GM18519 (cell line): ENCODE measurements around the gene EEPD1.

ENCODE experiments used
- ATAC-seq: cut with Tn5 transposase; IDR thresholded peaks from one replicate; pipeline ENCODE4 v1.9.1; 2021; ENCODE audit warnings: mild to moderate bottlenecking, moderate library complexity; ENCODE audit not compliant: unreplicated experiment, low FRiP score

Gene EEPD1

DNA sequence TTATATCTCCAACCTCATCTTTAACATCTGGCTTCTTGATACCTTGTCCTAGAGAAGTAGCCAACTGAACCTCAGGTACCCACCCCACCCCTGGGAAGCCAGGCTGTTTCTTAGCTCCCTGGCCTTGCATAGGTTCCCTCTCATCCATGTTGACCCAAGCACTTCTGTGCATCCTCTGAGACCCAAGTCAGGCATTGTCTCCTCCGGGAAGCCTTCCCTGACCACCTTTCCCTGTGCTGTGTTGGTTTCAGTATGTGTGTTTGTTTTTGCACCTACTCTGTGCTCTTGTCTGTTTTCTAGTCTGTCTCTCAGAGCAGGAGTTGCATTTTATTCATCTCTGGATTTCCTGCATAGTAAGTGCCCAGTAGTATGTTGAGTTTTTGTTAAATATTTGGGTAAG lies 143.2 kb downstream of the EEPD1 start:
- no peak for ATAC-seq

DNA sequence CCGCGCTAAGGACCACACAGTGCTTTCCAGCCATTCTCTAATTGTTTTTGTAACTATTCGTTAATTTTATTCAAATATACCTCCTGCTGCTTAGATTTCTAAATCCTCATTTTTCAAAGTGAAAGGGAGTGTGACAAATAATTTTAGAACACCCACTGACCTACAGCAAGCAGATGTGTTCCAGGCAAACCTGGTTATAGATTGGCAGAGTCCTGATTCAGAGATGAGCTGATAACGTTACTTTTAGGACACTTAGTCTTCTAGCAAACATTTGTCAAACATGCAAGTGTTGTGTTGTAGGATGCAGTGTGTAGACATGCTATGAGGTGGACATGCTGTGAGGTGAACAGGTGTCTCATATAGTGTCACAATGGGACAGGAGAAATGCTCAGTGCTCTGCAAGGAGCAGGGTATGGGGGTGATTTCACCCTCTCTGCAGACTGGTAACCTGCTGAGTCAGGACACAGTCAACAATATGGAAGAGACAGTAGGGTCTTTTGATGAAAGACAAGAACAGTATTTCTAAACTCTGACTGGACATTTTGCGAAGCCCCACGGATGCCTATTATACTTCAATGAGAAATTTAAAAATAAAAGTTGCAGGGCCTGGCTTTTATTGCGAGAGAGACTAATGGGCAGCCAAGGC lies 144.4 kb downstream of the EEPD1 start:
- ATAC-seq, result no peak

DNA sequence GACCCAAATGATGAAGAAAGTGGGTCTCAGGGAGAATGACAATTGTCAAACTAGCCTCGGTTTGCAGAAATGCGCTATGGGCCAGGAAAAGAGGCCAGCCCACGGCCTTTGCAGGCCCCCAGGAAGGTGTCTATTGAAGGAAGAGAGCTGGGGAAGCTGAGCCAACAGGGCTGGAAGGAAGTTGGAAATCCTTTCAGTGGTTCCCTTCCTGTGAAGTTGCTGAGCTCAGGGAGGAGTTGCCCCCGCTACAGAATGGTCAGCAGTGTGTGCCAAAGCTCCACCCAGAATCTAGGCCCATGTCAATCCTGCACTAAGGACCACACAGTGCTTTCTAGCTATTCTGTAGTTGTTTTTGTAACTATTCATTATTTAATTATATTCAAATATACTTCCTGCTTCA lies 145.1 kb downstream of the EEPD1 start:
- ATAC-seq, result no peak

DNA sequence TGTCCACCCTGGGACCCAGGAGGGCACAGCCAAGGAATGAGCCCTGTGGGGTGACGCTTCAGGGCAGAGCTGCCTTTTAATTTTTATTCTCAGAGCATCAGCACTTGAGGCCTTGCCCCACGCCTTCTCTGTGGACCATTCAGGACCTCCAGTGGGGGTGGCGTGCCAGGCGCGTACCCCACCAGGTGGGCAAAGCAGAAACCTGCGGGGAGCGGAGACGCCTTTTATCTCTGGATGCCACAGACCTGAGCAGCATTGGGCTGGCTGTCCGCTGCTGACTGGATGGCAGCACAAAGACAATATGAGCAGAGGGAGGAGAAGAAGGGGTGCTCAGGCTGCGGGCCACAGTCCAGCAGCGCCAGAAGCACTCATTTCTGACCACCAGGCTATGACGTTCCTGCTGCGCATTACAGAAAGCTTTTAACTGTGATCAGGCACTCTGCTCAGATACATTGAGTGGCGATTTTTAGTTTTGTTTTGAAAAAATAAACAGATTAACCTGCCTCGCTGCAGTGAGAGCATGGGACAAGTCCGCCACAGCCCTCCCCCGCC lies 146.2 kb downstream of the EEPD1 start:
- no peak for ATAC-seq

DNA sequence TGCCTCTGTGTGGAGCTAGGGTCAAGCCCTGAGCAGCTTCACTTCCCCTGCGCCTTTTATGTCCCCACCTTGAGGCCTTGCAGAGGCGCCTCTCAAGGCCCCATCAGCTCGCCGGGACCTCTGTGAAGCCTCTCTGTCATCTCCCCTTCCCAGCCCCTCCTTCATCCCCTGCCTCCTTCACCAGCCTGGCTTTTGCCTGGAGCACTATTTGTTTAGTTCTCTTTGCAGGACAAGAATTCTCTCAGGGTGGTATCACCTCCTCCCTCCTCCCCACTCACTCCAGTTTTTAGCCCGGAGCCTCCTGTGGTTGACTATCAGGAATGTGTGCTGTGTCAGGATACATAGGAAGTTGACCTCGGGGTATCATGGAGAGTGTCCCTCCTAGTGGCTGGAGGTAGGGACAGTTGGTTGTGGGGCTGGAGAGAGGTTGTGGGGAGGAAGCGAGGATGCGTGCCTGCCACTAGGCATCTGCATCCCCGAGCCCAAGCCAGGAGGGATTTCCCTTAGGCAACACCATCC lies 146.8 kb downstream of the EEPD1 start:
- no peak for ATAC-seq

DNA sequence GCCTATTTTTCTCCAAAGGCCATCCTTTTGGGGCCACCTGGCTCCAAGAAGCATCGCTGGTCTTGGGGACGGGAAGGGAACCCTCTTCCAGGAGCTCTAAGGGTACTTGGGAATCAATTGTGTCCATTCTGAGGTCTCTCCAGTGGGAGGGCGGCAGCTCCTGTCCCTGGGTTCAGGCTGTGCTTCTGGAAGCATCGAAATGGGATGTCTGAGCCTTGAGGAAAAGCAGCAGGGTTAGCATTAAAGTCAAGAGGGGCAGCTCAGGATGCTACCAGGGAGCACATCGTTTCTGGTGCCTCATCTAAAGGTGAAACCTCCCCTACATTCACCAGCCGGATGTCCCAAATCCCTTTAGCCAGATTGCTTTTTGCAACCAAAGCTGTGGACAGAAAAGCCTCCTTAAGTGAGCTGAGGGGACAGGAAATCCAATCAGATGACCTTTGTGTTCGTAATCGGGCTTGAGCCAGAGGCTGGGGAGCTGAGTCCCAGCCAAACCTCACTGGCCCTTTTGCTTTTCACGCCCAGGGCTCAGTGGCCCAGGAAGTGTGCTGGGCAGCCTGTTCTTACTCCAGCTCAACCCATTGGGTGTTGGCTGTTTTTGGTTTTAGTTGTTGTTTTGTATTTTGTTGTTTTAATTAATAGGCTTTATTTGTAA lies 147.8 kb downstream of the EEPD1 start:
- ATAC-seq, result no peak

DNA sequence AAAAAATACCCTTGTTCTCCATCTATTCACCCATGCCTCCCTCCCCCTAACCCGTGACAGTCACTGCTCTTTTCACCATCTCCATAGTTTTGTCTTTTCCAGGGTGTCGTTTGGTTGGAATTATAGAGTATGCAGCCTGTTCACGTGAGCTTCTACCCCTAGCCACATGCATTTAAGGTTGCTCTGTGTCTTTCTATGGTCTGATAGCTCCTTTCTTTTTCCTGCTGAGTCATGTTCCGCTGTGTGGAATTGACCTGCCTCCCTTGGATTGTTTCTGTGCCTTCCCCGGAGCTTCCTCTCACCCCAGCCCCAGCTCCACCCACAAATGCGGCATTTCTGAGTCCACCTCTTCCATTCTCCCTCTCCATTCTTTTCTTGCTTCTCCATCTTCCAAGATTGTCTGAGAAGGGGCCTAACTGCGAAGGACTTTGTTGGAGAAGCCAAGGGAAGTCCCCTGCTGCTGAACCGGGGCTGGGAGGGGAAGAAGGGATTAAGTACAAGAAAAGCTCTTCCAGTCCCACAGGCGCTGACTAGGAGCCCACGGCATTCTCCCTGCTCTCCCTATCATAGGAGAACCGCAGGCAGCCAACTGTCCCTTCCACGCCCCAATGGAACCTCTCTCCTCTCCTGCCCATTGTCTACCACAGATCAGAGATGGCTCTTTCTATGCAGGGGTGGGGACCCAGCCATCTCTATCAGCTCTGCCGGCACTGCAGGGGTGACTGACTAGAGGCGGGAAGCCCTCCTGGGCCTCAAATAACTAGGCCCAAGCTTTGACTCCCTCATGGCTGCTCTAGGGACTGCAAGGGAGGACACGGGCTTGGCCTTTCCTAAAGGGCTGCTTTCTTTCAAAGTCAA lies 149.1 kb downstream of the EEPD1 start:
- no peak for ATAC-seq

DNA sequence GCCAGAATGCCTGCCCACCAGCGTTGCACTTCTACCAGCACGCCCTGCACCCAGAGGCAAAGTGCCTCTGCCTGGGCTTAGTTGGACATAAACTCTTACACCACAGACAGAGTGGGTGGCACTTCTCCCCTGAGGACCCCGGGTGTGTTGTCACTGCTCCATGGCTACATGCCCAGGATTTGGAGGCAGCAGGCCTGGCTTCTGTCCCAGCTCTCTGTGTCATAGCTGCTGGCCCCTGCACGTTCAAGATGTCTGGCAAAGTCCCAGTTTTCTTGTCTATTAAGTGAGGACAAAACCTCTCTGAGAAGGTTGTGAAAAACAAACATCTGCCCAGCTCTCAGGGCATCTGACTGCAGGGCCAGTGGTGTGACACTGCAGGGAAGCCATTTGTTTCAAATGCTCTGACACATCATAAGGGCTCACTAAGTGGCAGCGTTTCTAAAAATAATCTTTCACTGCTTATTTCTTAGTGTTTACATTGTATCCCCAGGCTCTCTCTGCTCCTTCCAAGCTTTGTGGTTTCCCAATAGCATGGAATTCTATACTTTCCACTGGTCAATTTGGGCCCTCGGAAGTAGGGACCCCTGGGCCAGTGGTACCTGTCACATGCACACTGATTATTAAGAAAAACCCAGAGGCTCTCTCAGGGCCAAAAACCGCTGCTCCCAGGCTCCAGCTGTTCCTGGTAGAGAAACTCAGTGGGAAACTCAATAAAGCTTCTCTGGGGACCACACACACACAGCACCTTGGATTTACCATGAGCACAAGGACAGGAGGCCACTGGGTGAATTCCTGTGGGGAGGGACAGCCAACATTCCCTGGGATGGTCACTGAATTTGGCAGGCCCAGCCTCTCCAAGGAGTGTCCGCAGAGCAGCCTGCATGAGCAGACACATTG lies 150.4 kb downstream of the EEPD1 start:
- ATAC-seq, result no peak

DNA sequence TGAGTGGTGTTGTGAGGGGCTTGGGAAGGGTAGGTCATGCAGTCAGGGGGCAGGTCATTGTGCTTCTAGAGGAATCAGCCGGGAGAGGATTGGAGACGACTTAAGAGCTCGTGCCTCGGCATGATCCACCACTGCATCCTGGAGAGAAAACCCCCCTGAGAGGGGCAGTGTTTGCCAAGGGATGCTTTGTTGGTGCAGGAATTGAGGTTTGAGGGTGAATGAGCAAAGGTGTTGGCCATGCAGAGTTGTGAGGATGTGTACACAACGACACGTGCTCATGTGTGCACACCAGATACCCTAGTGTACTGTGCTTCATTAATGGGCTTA lies 151.0 kb downstream of the EEPD1 start:
- ATAC-seq, result no peak

DNA sequence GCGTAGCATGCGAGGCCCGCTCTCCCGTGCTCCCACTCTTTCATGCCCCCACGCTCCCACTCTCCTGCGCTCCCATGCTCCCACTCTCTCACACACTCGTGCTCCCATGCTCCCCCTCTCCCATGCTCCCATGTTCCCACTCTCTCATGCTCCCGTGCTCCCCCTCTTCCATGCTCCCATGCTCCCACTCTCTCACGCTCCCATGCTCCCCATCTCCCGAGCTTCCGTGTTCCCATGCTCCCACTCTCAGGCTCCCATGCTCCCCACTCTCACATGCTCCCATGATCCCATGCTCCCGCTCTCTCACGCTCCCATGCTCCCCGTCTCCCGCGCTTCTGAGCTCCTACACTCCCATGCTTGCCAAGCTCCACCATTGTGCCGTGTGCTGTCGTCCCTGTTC lies 152.2 kb downstream of the EEPD1 start:
- no peak for ATAC-seq

DNA sequence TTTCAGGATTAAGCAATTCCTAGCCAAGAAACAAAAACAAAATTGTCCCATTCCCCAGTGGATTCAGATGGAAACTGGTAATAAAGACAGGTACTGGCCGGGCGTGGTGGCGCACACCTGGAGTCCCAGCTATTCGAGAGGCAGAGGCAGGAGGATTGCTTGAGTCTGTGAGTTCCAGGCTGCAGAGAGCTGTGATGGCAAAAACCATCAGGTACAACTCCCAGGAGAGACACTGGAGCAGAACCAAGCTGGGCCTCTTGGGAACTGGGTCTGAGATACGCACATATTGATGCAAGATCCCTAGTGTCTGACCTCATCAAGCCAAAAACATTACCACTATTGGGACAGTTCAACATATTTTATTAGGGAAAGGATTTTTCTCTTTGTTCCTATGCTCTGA lies 152.6 kb downstream of the EEPD1 start:
- no peak for ATAC-seq

DNA sequence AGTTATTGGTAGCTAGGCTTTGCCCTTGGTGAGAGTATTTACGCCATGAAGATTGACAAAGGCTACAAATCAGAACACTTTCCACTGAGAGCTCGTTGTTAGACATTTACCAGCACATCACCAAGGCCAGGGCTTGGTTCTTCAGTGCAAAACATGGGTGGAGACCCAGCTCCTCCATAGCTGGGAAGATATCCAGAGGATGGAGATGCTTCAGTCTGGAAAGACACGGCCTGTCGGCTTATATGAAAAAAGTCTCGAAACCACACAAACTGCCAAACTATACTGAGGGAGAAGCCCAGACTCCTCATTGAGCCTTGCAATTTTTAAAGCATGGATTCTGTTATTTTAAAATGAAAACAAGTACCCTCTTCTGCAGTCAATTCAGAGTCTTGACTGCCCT lies 153.2 kb downstream of the EEPD1 start:
- no peak for ATAC-seq

DNA sequence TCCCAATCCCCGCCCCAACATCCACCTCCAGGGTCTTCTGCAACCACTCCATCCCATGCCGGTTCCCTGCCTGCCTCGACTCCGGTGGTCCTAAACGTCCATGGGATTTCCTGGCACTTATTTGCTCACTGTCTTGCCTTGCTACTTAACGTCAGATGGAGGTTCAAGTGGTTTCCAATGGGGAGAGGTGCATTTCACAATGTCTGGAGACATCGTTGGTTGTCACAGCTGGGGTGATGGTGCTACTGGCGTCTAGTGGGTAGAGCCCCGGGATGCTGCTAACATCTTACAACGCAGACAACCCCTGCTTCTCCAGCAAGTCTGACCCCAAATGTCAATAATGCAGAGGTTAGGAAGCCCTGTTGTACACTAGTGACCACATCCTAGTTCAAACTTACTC lies 153.7 kb downstream of the EEPD1 start:
- no peak for ATAC-seq

DNA sequence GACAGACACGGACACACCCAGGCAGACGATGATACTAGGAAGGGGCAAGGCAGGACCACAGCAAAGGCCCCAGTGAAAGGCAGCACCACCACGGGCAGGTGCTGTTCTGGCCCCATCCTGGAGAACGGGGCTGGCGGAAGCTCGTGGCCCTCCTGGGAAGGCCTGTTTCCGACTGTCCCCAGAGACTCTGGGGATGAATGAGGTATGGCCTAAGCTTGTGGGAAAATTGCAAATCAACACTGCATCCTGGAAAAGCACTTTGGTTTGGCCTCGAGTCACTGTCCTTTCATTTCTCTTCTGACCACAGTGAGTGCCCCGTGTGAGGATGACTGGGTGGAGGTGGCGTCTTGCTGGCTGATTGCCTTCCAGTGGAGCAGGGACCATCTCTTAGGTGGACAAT lies 155.0 kb downstream of the EEPD1 start:
- no peak for ATAC-seq

DNA sequence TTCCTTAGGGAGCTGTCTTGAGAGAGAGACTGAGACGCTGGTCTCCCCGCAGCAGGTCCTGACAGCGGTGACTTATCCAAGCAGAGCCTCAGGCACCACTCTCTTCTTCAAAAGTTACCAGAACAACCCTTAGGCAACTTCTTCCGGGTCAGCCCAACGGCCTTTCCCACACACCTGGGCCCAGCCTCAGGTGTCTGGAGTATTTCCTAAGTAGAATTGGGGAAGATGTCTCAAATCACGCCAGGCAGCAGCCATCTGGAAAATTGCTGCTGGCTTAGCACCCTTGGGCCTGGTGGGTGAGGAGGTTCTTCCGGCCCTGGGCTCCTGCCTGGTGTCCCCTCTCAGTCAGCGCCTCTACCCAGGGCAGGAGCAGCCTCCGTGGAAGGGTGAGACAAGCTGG lies 156.2 kb downstream of the EEPD1 start:
- ATAC-seq, result no peak

DNA sequence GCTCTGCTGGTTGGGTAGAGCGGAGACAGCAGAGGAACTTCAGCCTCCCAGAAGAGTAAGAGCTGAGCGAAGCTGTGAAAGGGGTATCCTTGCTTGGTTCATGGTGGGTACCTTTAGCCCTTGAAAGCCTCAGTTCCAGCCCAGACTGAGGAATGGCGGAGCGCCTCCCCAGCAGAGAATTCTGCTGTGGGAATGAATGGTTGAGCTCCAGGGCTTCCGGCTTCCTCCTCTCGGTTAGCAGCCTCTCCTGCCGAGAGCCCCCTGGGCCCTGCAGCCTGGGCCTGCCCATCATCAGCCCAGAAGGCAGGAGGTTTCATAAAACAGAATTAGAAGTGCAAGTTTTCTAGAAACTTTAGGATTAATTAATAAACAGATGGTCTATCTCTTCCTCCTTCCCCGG lies 156.7 kb downstream of the EEPD1 start:
- no peak for ATAC-seq

DNA sequence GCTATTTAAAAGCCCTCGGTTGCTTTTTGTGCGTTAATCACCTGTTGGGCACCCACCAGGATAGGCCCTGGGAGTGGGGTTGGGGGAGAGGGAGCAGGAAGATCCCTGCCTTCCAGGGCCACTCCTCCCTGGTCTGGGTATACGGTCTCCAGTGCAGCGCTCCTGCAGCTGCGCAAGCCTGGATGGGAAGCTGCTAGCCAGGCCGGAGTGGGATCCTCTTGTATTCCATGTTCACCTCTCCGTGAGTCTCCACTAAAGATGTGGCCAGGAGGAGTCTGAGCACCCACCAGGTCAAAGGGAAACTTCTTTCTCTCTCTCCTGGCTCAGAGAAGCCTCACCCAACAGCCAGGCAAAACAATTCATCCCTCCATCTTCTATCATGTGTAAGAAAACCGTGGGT lies 157.8 kb downstream of the EEPD1 start:
- no peak for ATAC-seq

DNA sequence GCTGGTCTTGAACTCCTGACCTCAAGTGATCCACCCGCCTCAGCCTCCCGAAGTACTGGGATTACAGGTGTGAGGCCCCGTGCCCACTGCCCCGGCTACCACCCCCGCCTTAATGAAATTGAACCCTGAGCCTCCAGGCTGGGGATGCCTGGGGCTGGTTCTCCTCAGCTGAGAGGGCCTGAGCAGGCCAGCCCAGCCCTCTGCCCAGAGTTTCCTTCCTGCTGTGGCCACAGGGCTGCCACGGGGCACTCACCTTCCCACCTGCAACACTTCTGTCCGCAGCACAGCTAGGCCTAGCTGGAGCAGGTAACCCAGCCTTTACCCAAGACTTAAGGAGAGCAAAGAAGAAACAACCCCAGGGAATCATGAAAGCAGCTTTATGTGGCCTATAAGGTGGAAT lies 158.5 kb downstream of the EEPD1 start:
- ATAC-seq, result no peak

DNA sequence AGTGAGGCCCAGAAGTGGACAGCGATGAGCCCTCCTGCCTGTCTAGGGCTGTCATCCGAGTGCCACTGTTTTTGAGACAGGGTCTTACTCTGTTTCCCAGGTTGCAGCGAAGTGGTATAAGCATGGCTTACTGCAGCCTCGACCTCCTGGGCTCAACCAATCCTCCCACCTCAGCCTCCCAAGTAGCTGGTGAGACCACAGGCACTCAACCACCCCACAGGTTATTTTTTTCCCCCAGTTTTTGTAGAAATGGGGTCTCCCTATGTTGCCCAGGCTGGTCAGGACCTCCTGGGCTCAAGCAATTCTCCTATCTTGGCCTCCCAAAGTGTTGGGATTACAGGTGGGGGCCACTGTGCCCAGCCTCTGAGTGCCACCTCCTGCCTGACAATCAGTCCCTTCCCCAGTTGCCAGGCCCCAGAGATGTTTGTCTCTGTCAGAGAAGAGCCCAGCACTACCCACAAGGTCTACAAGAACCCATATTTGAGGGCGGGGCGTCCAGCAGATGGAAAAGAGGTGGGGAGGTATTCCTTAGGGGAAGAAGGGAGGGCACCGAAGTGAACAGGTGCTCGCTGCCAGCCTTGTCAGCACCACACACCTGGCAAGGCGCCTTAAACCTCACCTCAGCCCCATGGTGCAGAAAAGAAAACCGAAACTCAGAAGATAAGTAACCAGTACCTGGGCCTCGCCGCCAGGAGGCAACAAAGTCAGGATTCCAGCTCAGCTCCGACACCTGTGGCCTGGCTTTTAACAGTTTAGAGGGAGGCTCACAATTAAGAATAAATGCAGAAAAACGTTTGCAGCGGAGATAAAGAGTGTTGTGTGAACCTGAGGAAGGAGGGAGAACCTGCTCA lies 159.2 kb downstream of the EEPD1 start:
- ATAC-seq, result no peak
